GM12878 (cell line): Measurements from ENCODE around the gene HEXB. TPM values are rescaled to one million over a fixed set of nuclear protein-coding genes. Genes with fewer than 3 reads are reported as not detected.
A peak's percentile ranks its signal among the peaks of the same experiment; 100 is the strongest.

Experiments
- ATF7 ChIP-seq: fragments of 450-650 bp; IDR thresholded peaks from 2 replicates; pipeline ENCODE4 v1.6.1; 2016; ENCODE audit warnings: low read depth, mild to moderate bottlenecking
- BACH1 ChIP-seq: fragments of 450-650 bp; IDR thresholded peaks from 2 replicates; pipeline ENCODE4 v1.6.1; 2017; ENCODE audit warnings: mild to moderate bottlenecking, borderline replicate concordance
- BHLHE40 ChIP-seq, 2 experiments: fragments of 450-650 bp in 1 of 2; IDR thresholded peaks; 2 replicates each; pipeline ENCODE4 v1.6.1; 2011 to 2017; ENCODE audit warnings: low read depth in 2 of 2, borderline replicate concordance in 1 of 2, improper control_type of control experiment in 1 of 2, low read length in 1 of 2, mild to moderate bottlenecking in 1 of 2
- BMI1 ChIP-seq: fragments of 450-650 bp; IDR thresholded peaks from 2 replicates; pipeline ENCODE4 v1.6.1; 2016; ENCODE audit warnings: mild to moderate bottlenecking, moderate library complexity, borderline replicate concordance
- BRCA1 ChIP-seq: IDR thresholded peaks from 2 replicates; pipeline ENCODE4 v1.6.1; 2011; ENCODE audit warnings: low read depth, low read length, improper control_type of control experiment
- CREM ChIP-seq: IDR thresholded peaks from 2 replicates; pipeline ENCODE4 v1.6.1; 2014; ENCODE audit warnings: antibody characterized with exemption, low read depth
- EGR1 ChIP-seq, 2 experiments: IDR thresholded peaks; 1 replicate in 1 of 2; 2 replicates in 1 of 2; pipeline ENCODE4 v1.6.1; 2011 to 2012; ENCODE audit warnings: low read depth in 2 of 2, low read length in 2 of 2, borderline replicate concordance in 1 of 2, mild to moderate bottlenecking in 1 of 2, moderate library complexity in 1 of 2
- ESRRA ChIP-seq: IDR thresholded peaks from 2 replicates; pipeline ENCODE4 v1.6.1; 2012; ENCODE audit warnings: mild to moderate bottlenecking, low read length, improper control_type of control experiment
- FOXM1 ChIP-seq: IDR thresholded peaks from 2 replicates; pipeline ENCODE4 v1.6.1; 2012; ENCODE audit warnings: low read depth, mild to moderate bottlenecking, inconsistent platforms, low read length, moderate library complexity
- GABPA ChIP-seq: IDR thresholded peaks from 2 replicates; pipeline ENCODE4 v1.6.1; 2014; ENCODE audit warnings: antibody characterized with exemption, low read depth, mild to moderate bottlenecking, inconsistent platforms
- GATAD2B ChIP-seq: fragments of 450-650 bp; conservative IDR thresholded peaks from 2 replicates; pipeline ENCODE4 v1.6.1; 2017; ENCODE audit warnings: low read depth, mild to moderate bottlenecking, moderate library complexity
- HDAC6 ChIP-seq: fragments of 200-600 bp; sonication (generic); IDR thresholded peaks from one replicate; pipeline ENCODE4 v1.8.0; 2017; ENCODE audit warnings: antibody characterized with exemption; ENCODE audit not compliant: unreplicated experiment
- JUNB ChIP-seq: IDR thresholded peaks from 2 replicates; pipeline ENCODE4 v1.6.1; 2016; ENCODE audit warnings: antibody characterized with exemption, mild to moderate bottlenecking
- KAT2A ChIP-seq: conservative IDR thresholded peaks from 2 replicates; pipeline ENCODE4 v1.6.1; 2011; ENCODE audit warnings: low read depth, low read length; ENCODE audit not compliant: control insufficient read depth
- MEF2A ChIP-seq: IDR thresholded peaks from 2 replicates; pipeline ENCODE4 v1.6.1; 2011; ENCODE audit warnings: low read depth, mild to moderate bottlenecking, low read length, moderate library complexity; ENCODE audit not compliant: insufficient read depth
- NR2F1 ChIP-seq: fragments of 450-650 bp; conservative IDR thresholded peaks from 2 replicates; pipeline ENCODE4 v1.6.1; 2017; ENCODE audit warnings: mild to moderate bottlenecking
- PAX5 ChIP-seq: IDR thresholded peaks from 2 replicates; pipeline ENCODE4 v1.6.1; 2011; ENCODE audit warnings: low read depth, low read length, borderline replicate concordance
- RAD51 ChIP-seq: fragments of 450-650 bp; IDR thresholded peaks from 2 replicates; pipeline ENCODE4 v1.6.1; 2016; ENCODE audit warnings: moderate library complexity, mild to moderate bottlenecking, inconsistent platforms
- SMAD5 ChIP-seq: IDR thresholded peaks from 2 replicates; pipeline ENCODE4 v1.6.1; 2016; ENCODE audit warnings: antibody characterized with exemption, low read depth
- SMARCA5 ChIP-seq: fragments of 450-650 bp; IDR thresholded peaks from 2 replicates; pipeline ENCODE4 v1.6.1; 2017; ENCODE audit warnings: mild to moderate bottlenecking
- STAT3 ChIP-seq: IDR thresholded peaks from 2 replicates; pipeline ENCODE4 v1.6.1; 2011; ENCODE audit warnings: low read depth, low read length, improper control_type of control experiment
- YY1 ChIP-seq: IDR thresholded peaks from 2 replicates; pipeline ENCODE4 v1.6.1; 2011; ENCODE audit warnings: low read depth, mild to moderate bottlenecking, low read length
- ZNF217 ChIP-seq: fragments of 450-650 bp; IDR thresholded peaks from 2 replicates; pipeline ENCODE4 v1.6.1; 2017; ENCODE audit warnings: antibody characterized with exemption, mild to moderate bottlenecking
- polyA plus RNA-seq, 11 experiments: library from polyadenylated mRNA; depleted of rRNA in 4 of 11; unstranded in 6 of 11; stranded (reverse) in 5 of 11; fragments of >200 nt; fragmentation: Nextera tagmentation in 4 of 11; fragmentation: Illumina TruSeq in 1 of 11; extraction: Ambion mirVana in 4 of 11; extraction: Trizol in 1 of 11; gene quantifications; 1 replicate in 1 of 11; 2 replicates in 10 of 11; pipeline versions ENCODE4 v1.2.1 to v1.2.3, GENCODE V29; 2011 to 2016; ENCODE audit warnings: inconsistent platforms in 2 of 11, missing spikeins in 2 of 11, low read depth in 1 of 11
- total RNA-seq, 4 experiments: library from RNA; depleted of rRNA in 3 of 4; stranded (reverse); fragments of >200 nt in 3 of 4; fragmentation: Illumina TruSeq in 1 of 4; extraction: Trizol in 1 of 4; gene quantifications; 2 replicates each; pipeline versions ENCODE4 v1.2.1 to v1.2.3, GENCODE V29; 2013 to 2021
- TF ChIP-seq, protein P1 (sequence below): IDR thresholded peaks from 2 replicates; pipeline ENCODE4 v1.6.1; 2011; ENCODE audit warnings: mild to moderate bottlenecking, low read depth, low read length, moderate library complexity; ENCODE audit not compliant: insufficient replicate concordance
- TF ChIP-seq, protein P2 (sequence below): fragments of 450-650 bp; IDR thresholded peaks from 2 replicates; pipeline ENCODE4 v1.6.1; 2018; ENCODE audit warnings: borderline replicate concordance, mild to moderate bottlenecking; ENCODE audit not compliant: partially characterized antibody
- TF ChIP-seq, protein P3 (sequence below), 3 experiments: IDR thresholded peaks in 2 of 3; conservative IDR thresholded peaks in 1 of 3; 2 replicates each; pipeline ENCODE4 v1.5.1; 2011; ENCODE audit warnings: low read depth in 3 of 3, low read length in 3 of 3, mild to moderate bottlenecking in 3 of 3, control low read depth in 2 of 3, moderate library complexity in 2 of 3, inconsistent platforms in 1 of 3, mixed read lengths in 1 of 3; ENCODE audit not compliant: control insufficient read depth in 2 of 3, insufficient read depth in 1 of 3; ENCODE audit errors: extremely low read depth in 1 of 3
- TF ChIP-seq, protein P4 (sequence below): IDR thresholded peaks from 2 replicates; pipeline ENCODE4 v1.6.1; 2011; ENCODE audit warnings: low read depth, low read length, improper control_type of control experiment, borderline replicate concordance

Gene HEXB
- total and polyA plus RNA-seq, 10 of the 15 experiments (the other 5 are each of a cell fraction or from before 2014, with no cell fraction given) = 13.5 to 76.0 (median 42.6) TPM

DNA sequence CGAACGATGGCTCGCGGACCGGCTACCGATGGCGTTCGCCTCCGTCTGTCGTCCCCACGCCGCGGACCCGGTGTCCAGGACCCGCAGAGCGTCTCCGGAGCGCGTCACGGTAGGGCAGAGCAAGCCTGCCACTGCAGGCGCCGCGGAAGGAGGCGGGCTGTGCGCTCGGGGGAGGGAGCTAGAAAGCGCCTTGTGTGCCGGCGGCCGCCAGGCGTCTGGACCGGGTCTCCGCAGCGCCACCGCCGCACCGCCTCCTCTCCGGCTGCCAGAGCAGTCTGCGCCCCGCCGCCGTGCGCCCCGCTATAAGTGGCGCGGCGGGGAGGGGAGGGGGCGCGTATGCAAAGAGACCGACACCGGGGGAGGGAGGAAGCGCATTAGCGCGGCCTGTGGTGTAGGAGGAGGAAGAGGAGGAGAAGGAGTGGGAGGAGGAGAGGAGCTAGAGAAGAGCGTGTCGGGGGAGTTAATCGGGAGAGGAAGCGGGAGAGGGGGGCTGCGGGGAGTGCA is 44.5 kb upstream of the HEXB start, which contains the start of gene ENC1 (continued):
- TF ChIP-seq PAX5 (no peak), ATF7 (peak; percentile 48), BRCA1 (no peak), JUNB (no peak), NR2F1 (0 out of 2 replicates have a peak, but pooled peaks have one; percentile 17), BHLHE40 (IDR thresholded peaks at IDR 0.05; ENCODE audit: borderline replicate concordance in 1 of 2, low read depth in 2 of 2, low read length in 1 of 2) (peak; percentile 7 to 71; a peak in 2 of 4 replicates), SMAD5 (peak; percentile 96), GATAD2B (peak; percentile 50; the same call in 1 of the 2 replicates), YY1 (no peak), ZNF217 (no peak), HDAC6 (peak; percentile 97), STAT3 (no peak), SMARCA5 (peak; percentile 85), GABPA (no peak), EGR1 (IDR thresholded peaks at IDR 0.05; ENCODE audit: borderline replicate concordance in 1 of 2, low read depth in 2 of 2, low read length in 2 of 2) (peak in 1 of 2 experiments; percentile 59; a peak in 1 of 3 replicates), KAT2A (no peak), FOXM1 (no peak), CREM (no peak), BMI1 (no peak), BACH1 (peak; percentile 79), ESRRA (no peak), MEF2A (no peak), RAD51 (no peak)
- TF ChIP-seq, protein P1, sequence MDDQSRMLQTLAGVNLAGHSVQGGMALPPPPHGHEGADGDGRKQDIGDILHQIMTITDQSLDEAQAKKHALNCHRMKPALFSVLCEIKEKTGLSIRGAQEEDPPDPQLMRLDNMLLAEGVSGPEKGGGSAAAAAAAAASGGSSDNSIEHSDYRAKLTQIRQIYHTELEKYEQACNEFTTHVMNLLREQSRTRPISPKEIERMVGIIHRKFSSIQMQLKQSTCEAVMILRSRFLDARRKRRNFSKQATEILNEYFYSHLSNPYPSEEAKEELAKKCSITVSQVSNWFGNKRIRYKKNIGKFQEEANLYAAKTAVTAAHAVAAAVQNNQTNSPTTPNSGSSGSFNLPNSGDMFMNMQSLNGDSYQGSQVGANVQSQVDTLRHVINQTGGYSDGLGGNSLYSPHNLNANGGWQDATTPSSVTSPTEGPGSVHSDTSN = no peak
- TF ChIP-seq, protein P2, sequence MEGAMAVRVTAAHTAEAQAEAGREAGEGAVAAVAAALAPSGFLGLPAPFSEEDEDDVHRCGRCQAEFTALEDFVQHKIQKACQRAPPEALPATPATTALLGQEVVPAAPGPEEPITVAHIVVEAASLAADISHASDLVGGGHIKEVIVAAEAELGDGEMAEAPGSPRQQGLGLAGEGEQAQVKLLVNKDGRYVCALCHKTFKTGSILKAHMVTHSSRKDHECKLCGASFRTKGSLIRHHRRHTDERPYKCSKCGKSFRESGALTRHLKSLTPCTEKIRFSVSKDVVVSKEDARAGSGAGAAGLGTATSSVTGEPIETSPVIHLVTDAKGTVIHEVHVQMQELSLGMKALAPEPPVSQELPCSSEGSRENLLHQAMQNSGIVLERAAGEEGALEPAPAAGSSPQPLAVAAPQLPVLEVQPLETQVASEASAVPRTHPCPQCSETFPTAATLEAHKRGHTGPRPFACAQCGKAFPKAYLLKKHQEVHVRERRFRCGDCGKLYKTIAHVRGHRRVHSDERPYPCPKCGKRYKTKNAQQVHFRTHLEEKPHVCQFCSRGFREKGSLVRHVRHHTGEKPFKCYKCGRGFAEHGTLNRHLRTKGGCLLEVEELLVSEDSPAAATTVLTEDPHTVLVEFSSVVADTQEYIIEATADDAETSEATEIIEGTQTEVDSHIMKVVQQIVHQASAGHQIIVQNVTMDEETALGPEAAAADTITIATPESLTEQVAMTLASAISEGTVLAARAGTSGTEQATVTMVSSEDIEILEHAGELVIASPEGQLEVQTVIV = no peak
- TF ChIP-seq, protein P3, sequence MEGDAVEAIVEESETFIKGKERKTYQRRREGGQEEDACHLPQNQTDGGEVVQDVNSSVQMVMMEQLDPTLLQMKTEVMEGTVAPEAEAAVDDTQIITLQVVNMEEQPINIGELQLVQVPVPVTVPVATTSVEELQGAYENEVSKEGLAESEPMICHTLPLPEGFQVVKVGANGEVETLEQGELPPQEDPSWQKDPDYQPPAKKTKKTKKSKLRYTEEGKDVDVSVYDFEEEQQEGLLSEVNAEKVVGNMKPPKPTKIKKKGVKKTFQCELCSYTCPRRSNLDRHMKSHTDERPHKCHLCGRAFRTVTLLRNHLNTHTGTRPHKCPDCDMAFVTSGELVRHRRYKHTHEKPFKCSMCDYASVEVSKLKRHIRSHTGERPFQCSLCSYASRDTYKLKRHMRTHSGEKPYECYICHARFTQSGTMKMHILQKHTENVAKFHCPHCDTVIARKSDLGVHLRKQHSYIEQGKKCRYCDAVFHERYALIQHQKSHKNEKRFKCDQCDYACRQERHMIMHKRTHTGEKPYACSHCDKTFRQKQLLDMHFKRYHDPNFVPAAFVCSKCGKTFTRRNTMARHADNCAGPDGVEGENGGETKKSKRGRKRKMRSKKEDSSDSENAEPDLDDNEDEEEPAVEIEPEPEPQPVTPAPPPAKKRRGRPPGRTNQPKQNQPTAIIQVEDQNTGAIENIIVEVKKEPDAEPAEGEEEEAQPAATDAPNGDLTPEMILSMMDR (IDR thresholded peaks at IDR 0.05 in 2 of 3, conservative IDR thresholded peaks at IDR 0.05 in 1 of 3; ENCODE audit: control insufficient read depth in 2 of 3, extremely low read depth in 1 of 3, insufficient read depth in 1 of 3, low read depth in 3 of 3, low read length in 3 of 3) = peak; percentile 36 to 54 (median 42); a peak in 5 of 6 replicates
- TF ChIP-seq, protein P4, sequence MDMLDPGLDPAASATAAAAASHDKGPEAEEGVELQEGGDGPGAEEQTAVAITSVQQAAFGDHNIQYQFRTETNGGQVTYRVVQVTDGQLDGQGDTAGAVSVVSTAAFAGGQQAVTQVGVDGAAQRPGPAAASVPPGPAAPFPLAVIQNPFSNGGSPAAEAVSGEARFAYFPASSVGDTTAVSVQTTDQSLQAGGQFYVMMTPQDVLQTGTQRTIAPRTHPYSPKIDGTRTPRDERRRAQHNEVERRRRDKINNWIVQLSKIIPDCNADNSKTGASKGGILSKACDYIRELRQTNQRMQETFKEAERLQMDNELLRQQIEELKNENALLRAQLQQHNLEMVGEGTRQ = no peak
